SK-MEL-5 (cell line): ENCODE data around the gene TMEM269. TPM values are rescaled to one million over a fixed set of nuclear protein-coding genes. Genes with fewer than 3 reads are reported as not detected.
A peak's percentile ranks its signal among the peaks of the same experiment; 100 is the strongest.

ENCODE experiments used
- DNase-seq: peaks from one replicate; pipeline ENCODE4 v3.0.0-alpha.2; 2016; ENCODE audit warnings: low read depth, low spot score
- in situ Hi-C: cut with HindIII; loops from 2 replicates; pipeline ENCODE4 v1.10.0; 2016; ENCODE audit warnings: low sequenced_read_pairs, high pct_unique_total_duplicates, low pct_unique_long_range_greater_than_20kb
- total RNA-seq: library from RNA; depleted of rRNA; stranded (reverse); fragments of >200 nt; shearing (Covaris generic); gene quantifications from 2 replicates; pipeline ENCODE4 v1.2.3, GENCODE V29; 2014

Gene TMEM269
- total RNA-seq, 1 experiment from 2014 or later = not detected

GRCh38 chr1:42834803-42835202 is 50.0 kb downstream of the TMEM269 start:
- in situ Hi-C loops = no loop called here
- DNase-seq = no peak

DNA sequence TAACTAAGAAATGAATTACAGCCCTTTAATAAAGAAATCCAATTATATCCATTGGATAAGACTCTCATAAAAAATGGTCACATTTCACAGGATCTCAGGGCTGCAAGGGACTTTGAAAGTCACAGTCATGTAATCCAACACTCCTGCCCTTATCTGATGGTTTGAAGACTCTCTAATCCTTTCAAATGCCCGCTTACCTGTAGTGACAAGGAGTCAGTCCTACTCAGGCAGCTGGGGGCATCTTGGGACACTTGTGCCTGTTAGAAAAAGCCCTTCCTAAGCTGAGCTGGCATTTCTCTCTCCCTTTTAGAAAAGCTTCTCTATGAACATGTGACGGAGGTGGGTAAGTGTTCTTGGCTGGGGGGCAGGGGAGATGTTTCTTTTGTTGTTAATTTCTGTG is 50.6 kb downstream of the TMEM269 start:
- in situ Hi-C loops = no loop called here
- no peak for DNase-seq

- DNase-seq = no peak
- in situ Hi-C loops = no loop called here
Measured at GRCh38 chr1:42837709-42838108, 52.9 kb downstream of the TMEM269 start.

GRCh38 chr1:42838482-42839190 is 53.8 kb downstream of the TMEM269 start:
- DNase-seq = no peak
- in situ Hi-C loops = no loop called here

GRCh38 chr1:42841010-42841409 is 56.2 kb downstream of the TMEM269 start:
- in situ Hi-C loops = no loop called here
- DNase-seq = no peak

DNA sequence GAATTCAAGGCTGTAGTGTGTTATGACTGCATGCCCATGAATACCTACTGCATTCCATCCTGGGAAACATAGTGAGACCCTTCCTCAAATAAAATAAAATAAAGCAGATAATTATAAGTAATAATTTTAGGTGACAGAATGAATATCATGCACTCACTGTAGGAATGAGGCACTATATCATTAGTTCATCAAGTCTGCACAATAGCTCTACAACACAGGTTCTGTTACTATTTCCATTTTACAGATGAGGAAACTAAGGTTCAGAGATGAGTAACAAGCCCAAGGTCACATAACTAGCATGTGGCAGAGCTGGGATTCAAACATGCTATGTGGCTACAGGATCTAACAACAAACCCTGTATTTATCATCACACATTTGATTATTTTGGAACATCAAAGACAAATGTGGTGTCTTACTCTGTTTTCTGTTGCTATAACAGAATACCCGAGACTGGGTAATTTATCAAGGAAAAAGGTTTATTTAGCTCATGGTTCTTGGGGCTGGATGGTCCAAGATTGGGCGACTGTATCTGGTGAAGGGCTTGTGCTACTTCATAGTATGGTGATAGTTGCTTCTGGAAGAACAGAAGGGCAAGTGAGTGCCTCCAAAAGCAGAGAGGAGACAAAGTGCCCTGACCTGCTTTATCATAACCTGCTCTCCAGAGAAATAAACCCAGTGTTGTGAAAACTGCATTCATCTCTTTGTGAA is 56.8 kb downstream of the TMEM269 start:
- in situ Hi-C loops = no loop called here
- no peak for DNase-seq

GRCh38 chr1:42844592-42845140 is 59.9 kb downstream of the TMEM269 start:
- no peak for DNase-seq

GRCh38 chr1:42845193-42845592 is 60.4 kb downstream of the TMEM269 start:
- in situ Hi-C loops = no loop called here
- DNase-seq = no peak

More at GRCh38 chr1:42844592-42845140, 59.9 kb downstream of the TMEM269 start:
- in situ Hi-C loops = no loop called here

DNA sequence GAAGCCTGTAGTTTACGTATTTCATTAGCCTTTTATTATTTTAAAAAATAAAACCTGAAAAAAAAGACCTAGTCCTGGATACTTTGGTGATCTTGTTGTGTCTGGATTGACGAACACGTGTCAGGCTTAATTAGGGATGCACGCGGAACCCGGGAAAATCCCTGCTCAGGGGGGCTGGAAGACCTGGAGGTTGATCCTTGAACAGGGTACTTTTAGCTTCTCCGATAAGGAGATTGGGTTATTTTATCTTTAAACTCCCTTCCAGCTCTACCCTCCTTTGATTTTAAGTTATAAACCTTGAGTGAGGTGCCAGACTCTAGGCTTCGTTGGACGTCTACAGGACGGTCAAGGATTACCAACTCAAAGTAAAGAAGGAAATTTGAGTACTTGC is 61.1 kb downstream of the TMEM269 start:
- in situ Hi-C loops = no loop called here
- no peak for DNase-seq

- in situ Hi-C loops = no loop called here
- peak; percentile 97 for DNase-seq
Measured at GRCh38 chr1:42846257-42847110, 61.7 kb downstream of the TMEM269 start, which contains the start of gene ZNF691. Gene ZNF691 (plus strand): TSS chr1:42846613. CDS start chr1:42849659, 3,046 bp downstream.

- in situ Hi-C loops = no loop called here
- DNase-seq = no peak
Measured at GRCh38 chr1:42847111-42847595, 62.4 kb downstream of the TMEM269 start.

DNA sequence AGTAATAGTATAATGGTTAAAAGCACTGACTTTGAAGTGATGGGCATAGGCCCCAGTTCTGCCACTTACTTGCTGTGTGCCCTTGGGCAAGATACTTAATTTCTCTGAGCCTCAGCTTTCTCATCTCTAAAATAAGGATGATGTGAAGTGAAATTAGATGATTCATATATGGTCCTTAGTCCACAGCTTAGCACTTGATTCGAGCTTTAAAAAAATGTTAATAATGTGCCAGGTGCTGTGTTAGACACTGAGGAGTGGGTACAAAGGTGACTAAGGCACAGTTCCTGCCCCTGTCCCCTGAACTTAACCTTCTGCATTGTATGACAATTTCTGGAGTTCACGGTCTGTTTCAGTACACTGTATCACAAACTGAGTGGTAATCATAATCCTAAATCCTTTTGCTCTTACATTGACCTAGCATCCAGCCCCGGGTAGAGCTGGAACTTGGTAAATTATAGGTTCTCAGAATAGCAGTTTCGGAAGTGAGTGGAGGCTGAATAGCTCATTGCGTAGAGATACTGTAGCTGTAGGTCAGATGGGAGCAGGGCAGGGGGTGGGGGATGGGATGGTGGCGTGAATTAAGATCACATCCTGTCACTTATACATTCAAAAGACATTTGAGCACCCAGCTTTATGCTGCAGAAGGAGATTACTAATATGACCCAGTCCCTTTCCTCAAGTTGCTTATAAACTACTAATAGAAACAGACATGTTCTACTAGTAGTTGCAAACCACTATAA is 63.1 kb downstream of the TMEM269 start:
- no peak for DNase-seq
- in situ Hi-C loops = no loop called here

DNA sequence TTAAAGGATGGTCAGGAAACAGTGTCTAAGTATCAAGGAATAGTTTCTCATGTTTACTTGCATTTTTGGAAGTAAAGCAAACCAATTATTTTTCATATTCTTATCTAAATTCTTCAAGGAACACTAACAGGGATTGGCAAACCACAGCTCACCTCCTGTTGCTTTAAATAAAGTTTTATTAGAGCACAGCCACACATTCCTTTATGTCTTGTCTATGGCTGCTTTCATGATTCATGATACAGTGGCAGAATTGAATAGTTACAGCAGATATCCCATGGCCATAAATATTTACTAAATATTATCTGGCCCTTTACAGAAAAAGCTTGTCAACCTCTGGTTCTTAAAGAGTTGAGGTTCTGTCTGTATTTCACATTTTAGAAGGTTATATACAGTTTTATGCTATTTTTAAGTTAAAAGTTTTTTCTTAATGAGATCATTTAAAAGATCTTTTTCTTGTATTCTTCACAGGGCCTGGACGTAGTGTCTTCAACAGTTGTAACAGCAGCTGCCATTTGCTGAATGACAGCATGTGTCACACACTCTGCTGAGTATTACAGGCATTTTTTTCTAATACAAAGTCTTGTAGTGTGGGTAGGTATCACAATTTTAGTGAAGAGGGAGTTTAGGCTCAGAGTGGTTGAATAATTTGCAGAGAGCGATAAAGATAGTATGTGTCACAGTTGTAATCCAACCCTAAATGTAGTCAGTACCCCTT is 64.2 kb downstream of the TMEM269 start:
- DNase-seq = no peak
- in situ Hi-C loops = no loop called here

DNA sequence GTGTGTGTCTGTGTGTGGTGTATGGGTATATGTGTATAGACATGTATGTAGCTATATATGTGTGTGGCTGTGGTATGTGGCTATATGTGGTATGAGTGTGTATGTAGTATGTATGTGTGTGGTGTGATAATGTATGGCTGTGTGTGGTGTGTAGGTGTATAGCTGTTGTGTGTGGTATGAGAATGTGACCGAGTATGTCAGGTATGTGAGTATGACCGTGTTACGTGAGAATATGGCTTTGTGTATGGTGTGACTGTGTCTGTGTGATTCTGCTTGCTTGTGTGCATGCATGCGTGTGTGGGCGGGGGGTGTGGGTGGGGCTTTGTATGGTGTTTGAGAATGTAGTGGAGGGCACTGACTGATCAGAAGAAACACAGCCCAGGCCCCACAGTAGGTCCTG is 65.2 kb downstream of the TMEM269 start:
- in situ Hi-C loops = no loop called here
- no peak for DNase-seq
